Neural cell (in vitro differentiated cells): ENCODE results near the gene SLC6A3. TPM values are rescaled to one million over a fixed set of nuclear protein-coding genes. Genes with fewer than 3 reads are reported as not detected.
A peak's percentile ranks its signal among the peaks of the same experiment; 100 is the strongest.

Experiments
- H2AFZ ChIP-seq: fragments of 200-600, 300-800 bp; sonication (generic), shearing (Covaris generic); 2 replicates; pipeline ENCODE4 v1.6.0; 2014; ENCODE audit warnings: low read depth, mild to moderate bottlenecking, antibody characterized with exemption, low read length, moderate library complexity
- H3F3A ChIP-seq: fragments of 200-600 bp; shearing (Covaris generic); 2 replicates; pipeline ENCODE4 v1.6.1; 2016; ENCODE audit warnings: mild to moderate bottlenecking, moderate library complexity, mixed read lengths, antibody characterized with exemption, low read length; ENCODE audit not compliant: insufficient read depth, poor library complexity, severe bottlenecking
- H3K27ac ChIP-seq: fragments of 200-600, 300-800 bp; sonication (generic), shearing (Covaris generic); 2 replicates; pipeline ENCODE4 v1.5.1; 2014; ENCODE audit warnings: mild to moderate bottlenecking, low read length, moderate library complexity
- H3K27me3 ChIP-seq: fragments of 300-800, 200-600 bp; sonication (generic), shearing (Covaris generic); 2 replicates; pipeline ENCODE4 v1.6.0; 2014; ENCODE audit warnings: mild to moderate bottlenecking, low read depth, low read length, moderate library complexity; ENCODE audit not compliant: insufficient read depth
- H3K36me3 ChIP-seq: fragments of 300-800, 200-600 bp; sonication (generic), shearing (Covaris generic); 2 replicates; pipeline ENCODE4 v1.5.1; 2014; ENCODE audit warnings: mild to moderate bottlenecking, antibody characterized with exemption, low read length, moderate library complexity; ENCODE audit not compliant: insufficient read depth
- H3K4me2 ChIP-seq: fragments of 300-800, 200-600 bp; sonication (generic), shearing (Covaris generic); 2 replicates; pipeline ENCODE4 v1.6.0; 2014; ENCODE audit warnings: mild to moderate bottlenecking, low read length
- H3K4me3 ChIP-seq: fragments of 300-800, 200-600 bp; sonication (generic), shearing (Covaris generic); 2 replicates; pipeline ENCODE4 v1.5.1; 2014; ENCODE audit warnings: mild to moderate bottlenecking, low read length, moderate library complexity
- H3K79me2 ChIP-seq: fragments of 200-600 bp; shearing (Covaris generic); replicated peaks from 2 replicates; pipeline ENCODE4 v1.6.0; 2014; ENCODE audit warnings: mild to moderate bottlenecking, low read length, moderate library complexity; ENCODE audit not compliant: insufficient read depth
- H3K9ac ChIP-seq: fragments of 300-800, 200-600 bp; sonication (generic), shearing (Covaris generic); 2 replicates; pipeline ENCODE4 v1.6.1; 2016; ENCODE audit warnings: mild to moderate bottlenecking, low read length, mixed read lengths
- H3K9me2 ChIP-seq: fragments of 200-600 bp; shearing (Covaris generic); 2 replicates; pipeline ENCODE4 v1.6.1; 2016; ENCODE audit warnings: mild to moderate bottlenecking, low read length, mixed read lengths; ENCODE audit not compliant: insufficient read depth
- H3K9me3 ChIP-seq: fragments of 200-600, 300-800 bp; sonication (generic), shearing (Covaris generic); 2 replicates; pipeline ENCODE4 v1.6.1; 2016; ENCODE audit warnings: mild to moderate bottlenecking, mixed run types, low read length, moderate library complexity, mixed read lengths
- H4K20me1 ChIP-seq: fragments of 200-600 bp; shearing (Covaris generic); 2 replicates; pipeline ENCODE4 v1.6.1; 2016; ENCODE audit warnings: mild to moderate bottlenecking, mixed run types; ENCODE audit not compliant: insufficient read depth
- CTCF ChIP-seq: fragments of 450-650 bp; IDR thresholded peaks from 2 replicates; pipeline ENCODE4 v1.5.1; 2014; ENCODE audit warnings: antibody characterized with exemption, mild to moderate bottlenecking, moderate library complexity; ENCODE audit not compliant: poor library complexity, severe bottlenecking
- EP300 ChIP-seq: fragments of 450-650 bp; conservative IDR thresholded peaks from 2 replicates; pipeline ENCODE4 v1.6.1; 2014; ENCODE audit warnings: antibody characterized with exemption, mild to moderate bottlenecking, moderate library complexity; ENCODE audit not compliant: poor library complexity, severe bottlenecking
- EZH2 ChIP-seq: fragments of 200-600, 300-800 bp; shearing (Covaris generic), sonication (generic); IDR thresholded peaks from 2 replicates; pipeline ENCODE4 v1.6.1; 2014; ENCODE audit warnings: antibody characterized with exemption, low read length, borderline replicate concordance, mild to moderate bottlenecking; ENCODE audit not compliant: insufficient read depth, poor library complexity, severe bottlenecking
- MXI1 ChIP-seq: fragments of 450-650 bp; conservative IDR thresholded peaks from 2 replicates; pipeline ENCODE4 v1.6.1; 2014; ENCODE audit warnings: antibody characterized with exemption, mild to moderate bottlenecking; ENCODE audit not compliant: poor library complexity, severe bottlenecking
- POLR2AphosphoS5 ChIP-seq: IDR thresholded peaks from 2 replicates; pipeline ENCODE4 v1.6.1; 2012
- RAD21 ChIP-seq: fragments of 450-650 bp; conservative IDR thresholded peaks from 2 replicates; pipeline ENCODE4 v1.6.1; 2014; ENCODE audit warnings: antibody characterized with exemption, mild to moderate bottlenecking, moderate library complexity
- REST ChIP-seq: IDR thresholded peaks from 2 replicates; pipeline ENCODE4 v1.6.1; 2012; ENCODE audit warnings: borderline replicate concordance
- SMC3 ChIP-seq: fragments of 450-650 bp; conservative IDR thresholded peaks from 2 replicates; pipeline ENCODE4 v1.6.1; 2014; ENCODE audit warnings: antibody characterized with exemption, mild to moderate bottlenecking, moderate library complexity; ENCODE audit not compliant: poor library complexity
- TAF1 ChIP-seq: IDR thresholded peaks from 2 replicates; pipeline ENCODE4 v1.6.1; 2012; ENCODE audit warnings: low read depth
- polyA minus RNA-seq: library from RNA; depleted of rRNA, polyadenylated mRNA; stranded (reverse); fragments of >200 nt; gene quantifications from 2 replicates; pipeline ENCODE4 v1.2.3, GENCODE V29; 2014
- polyA plus RNA-seq: library from polyadenylated mRNA; depleted of rRNA; stranded (reverse); fragments of >200 nt; gene quantifications from 2 replicates; pipeline ENCODE4 v1.2.3, GENCODE V29; 2014

Gene SLC6A3
- polyA plus RNA-seq = 0.77 TPM in 1 of 2 replicates, not detected in the other
- polyA minus RNA-seq = not detected in 2 replicates

GRCh38 chr5:1445313-1445688 lies at the start of gene SLC6A3:
TSS of gene SLC6A3 (minus strand) at chr5:1445440. CDS start at chr5:1443197, 2,243 bp downstream.
- H3K9ac ChIP-seq = no peak within 1 kb of the TSS
- no peak for TF ChIP-seq RAD21
- no peak for TF ChIP-seq POLR2AphosphoS5
- TF ChIP-seq SMC3 = no peak
- no peak for TF ChIP-seq CTCF
- no peak for TF ChIP-seq MXI1
- no peak for TF ChIP-seq EP300
- no peak for TF ChIP-seq TAF1
- no peak for TF ChIP-seq EZH2
- TF ChIP-seq REST = no peak
- H2AFZ ChIP-seq = no peak within 1 kb of the TSS
- H3K9me2 ChIP-seq = no peaks in the 10 kb centered on the region
- H3K79me2 ChIP-seq = no peaks in the 10 kb centered on the region
- no peak within 1 kb of the TSS for H3K27ac ChIP-seq
- no peaks in the 10 kb centered on the region for H3K9me3 ChIP-seq
- H4K20me1 ChIP-seq = no peaks in the 10 kb centered on the region
- peak within 1 kb of the TSS; percentile 46 for H3K4me3 ChIP-seq
- H3F3A ChIP-seq = no peaks in the 10 kb centered on the region
- peaks cover 77% of the 10 kb centered on the region for H3K27me3 ChIP-seq
- no peaks in the 10 kb centered on the region for H3K36me3 ChIP-seq
- no peak within 1 kb of the TSS for H3K4me2 ChIP-seq

- H4K20me1 ChIP-seq = no peaks in the 10 kb centered on the region
- no peaks in the 10 kb centered on the region for H3K27me3 ChIP-seq
- no peaks in the 10 kb centered on the region for H3K9me2 ChIP-seq
- H3F3A ChIP-seq = no peaks in the 10 kb centered on the region
- H3K9ac ChIP-seq = no peak overlapping the region
- H3K27ac ChIP-seq = no peak overlapping the region
- no peaks in the 10 kb centered on the region for H3K36me3 ChIP-seq
- H2AFZ ChIP-seq = no peak overlapping the region
- H3K9me3 ChIP-seq = no peaks in the 10 kb centered on the region
- no peak for TF ChIP-seq RAD21
- TF ChIP-seq REST = no peak
- TF ChIP-seq POLR2AphosphoS5 = no peak
- TF ChIP-seq SMC3 = no peak
- TF ChIP-seq EP300 = no peak
- no peak for TF ChIP-seq EZH2
- TF ChIP-seq CTCF = no peak
- no peak for TF ChIP-seq MXI1
- no peak for TF ChIP-seq TAF1
- H3K4me3 ChIP-seq = no peak overlapping the region
- no peak overlapping the region for H3K4me2 ChIP-seq
- no peaks in the 10 kb centered on the region for H3K79me2 ChIP-seq
Observed at GRCh38 chr5:1493941-1494340, 48.7 kb upstream of the SLC6A3 start.
